Measurements from ENCODE around the gene CCS.
A peak's percentile ranks its signal among the peaks of the same experiment; 100 is the strongest.
"Not testable (repeated sequence)": the region's sequence is repeated elsewhere in the genome, so short reads cannot be mapped to it uniquely, and the experiment has no call there.

Gene CCS

GRCh38 chr11:66592457-66593302 lies at the start of gene CCS, which contains the start of gene CCDC87:
CCS (plus strand) TSS chr11:66593185; CDS start chr11:66593262, 77 bp downstream.
CCDC87 (minus strand) TSS chr11:66593063; CDS start chr11:66593015, 48 bp downstream.
- DNase-seq (ENCODE audit: low read depth): peak; percentile 99

GRCh38 chr11:66543263-66544107 lies 49.5 kb upstream of the CCS start:
- peak; percentile 50 for DNase-seq (ENCODE audit: low read depth)

GRCh38 chr11:66544952-66545351 lies 48.0 kb upstream of the CCS start:
- DNase-seq (ENCODE audit: low read depth): not testable (repeated sequence)

GRCh38 chr11:66545701-66546367 lies 47.2 kb upstream of the CCS start, which contains the start of gene ZDHHC24:
ZDHHC24 (minus strand) TSS chr11:66546048; CDS start chr11:66546003, 45 bp downstream.
- DNase-seq (ENCODE audit: low read depth): peak; percentile 88

- no peak for DNase-seq (ENCODE audit: low read depth)
Observed at GRCh38 chr11:66546368-66546965, 46.5 kb upstream of the CCS start, which contains the start of gene ACTN3. ACTN3 (plus strand) TSS chr11:66546903; CDS start chr11:66546938, 35 bp downstream.

- no peak for DNase-seq (ENCODE audit: low read depth)
Observed at GRCh38 chr11:66546966-66547661, 45.9 kb upstream of the CCS start.

- no peak for DNase-seq (ENCODE audit: low read depth)
Observed at GRCh38 chr11:66547662-66548009, 45.3 kb upstream of the CCS start.

- no peak for DNase-seq (ENCODE audit: low read depth)
Observed at GRCh38 chr11:66548041-66548440, 44.9 kb upstream of the CCS start.

- DNase-seq (ENCODE audit: low read depth): no peak
Observed at GRCh38 chr11:66548774-66549630, 44.0 kb upstream of the CCS start.

- no peak for DNase-seq (ENCODE audit: low read depth)
Observed at GRCh38 chr11:66549696-66550095, 43.3 kb upstream of the CCS start.

- DNase-seq (ENCODE audit: low read depth): no peak
Observed at GRCh38 chr11:66550887-66551286, 42.1 kb upstream of the CCS start.

GRCh38 chr11:66554602-66555001 lies 38.4 kb upstream of the CCS start:
- no peak for DNase-seq (ENCODE audit: low read depth)

- DNase-seq (ENCODE audit: low read depth): no peak
Observed at GRCh38 chr11:66555416-66555815, 37.6 kb upstream of the CCS start.

GRCh38 chr11:66556086-66556485 lies 36.9 kb upstream of the CCS start:
- DNase-seq (ENCODE audit: low read depth): no peak

GRCh38 chr11:66557733-66558326 lies 35.2 kb upstream of the CCS start:
- DNase-seq (ENCODE audit: low read depth): no peak

- DNase-seq (ENCODE audit: low read depth): peak; percentile 22
Observed at GRCh38 chr11:66559142-66559865, 33.7 kb upstream of the CCS start.

- no peak for DNase-seq (ENCODE audit: low read depth)
Observed at GRCh38 chr11:66559866-66560676, 32.9 kb upstream of the CCS start.
